Stimulated activated naive CD8-positive, alpha-beta T cell treated with anti-CD3 and anti-CD28 coated beads, Interleukin-15, amount 100 ng/mL, for 72 hours (primary cell): Measurements from ENCODE around the gene CCDC144A.
"Not testable (repeated sequence)": the region's sequence is repeated elsewhere in the genome, so short reads cannot be mapped to it uniquely, and the experiment has no call there.

ENCODE experiments used
- ATAC-seq: fragments of 150-1000 bp; cut with Tn5 transposase; 2 replicates; pipeline ENCODE4 v1.10.0; 2021; ENCODE audit warnings: mild to moderate bottlenecking, moderate library complexity
- DNase-seq, 2 donors: peaks; one replicate each; pipeline ENCODE4 v3.0.0; 2021 to 2022
- H3K27ac Mint-ChIP-seq, 2 donors: one replicate each; pipeline ENCODE4 v1.8.0; 2022; ENCODE audit warnings: mild to moderate bottlenecking in 2 of 2, mixed read lengths in 2 of 2, moderate library complexity in 2 of 2
- H3K27me3 Mint-ChIP-seq: one replicate; pipeline ENCODE4 v1.8.0; 2022; ENCODE audit warnings: mixed read lengths
- H3K4me1 Mint-ChIP-seq: one replicate; pipeline ENCODE4 v1.8.0; 2022; ENCODE audit warnings: mild to moderate bottlenecking, mixed read lengths
- H3K4me3 Mint-ChIP-seq, 2 donors: one replicate each; pipeline ENCODE4 v1.8.0; 2022; ENCODE audit warnings: mild to moderate bottlenecking in 2 of 2, mixed read lengths in 2 of 2, moderate library complexity in 1 of 2
- H3K9me3 Mint-ChIP-seq, 2 donors: one replicate each; pipeline ENCODE4 v1.8.0; 2022; ENCODE audit warnings: mixed read lengths in 2 of 2

CCDC144A gene

DNA sequence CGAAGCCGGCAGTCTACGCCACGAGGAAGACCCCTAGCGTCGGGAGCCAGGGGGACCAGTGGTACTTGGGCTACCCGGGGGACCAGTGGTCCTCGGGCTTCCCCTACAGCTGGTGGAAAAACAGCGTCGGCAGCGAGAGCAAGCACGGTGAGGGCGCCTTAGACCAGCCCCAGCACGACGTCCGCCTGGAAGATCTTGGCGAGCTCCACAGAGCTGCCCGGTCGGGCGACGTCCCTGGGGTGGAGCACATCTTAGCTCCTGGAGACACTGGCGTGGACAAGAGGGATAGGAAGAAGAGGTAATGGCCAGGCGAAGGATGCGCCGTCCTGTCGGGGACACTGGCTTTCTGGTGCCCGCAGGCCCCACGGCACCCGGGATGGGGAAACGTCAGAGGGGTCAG lies 406 bp downstream of the CCDC144A start:
- peak; percentile 35 for ATAC-seq
- not testable (repeated sequence) for H3K4me1 Mint-ChIP-seq, DNase-seq, H3K27ac Mint-ChIP-seq, H3K27me3 Mint-ChIP-seq, H3K9me3 Mint-ChIP-seq
- H3K4me3 Mint-ChIP-seq: peak overlapping the region; percentile 9 to 34

GRCh38 chr17:16697603-16698002 lies 7.6 kb downstream of the CCDC144A start:
- not testable (repeated sequence) for H3K4me1 Mint-ChIP-seq, H3K9me3 Mint-ChIP-seq, H3K4me3 Mint-ChIP-seq, H3K27me3 Mint-ChIP-seq, ATAC-seq, DNase-seq
- H3K27ac Mint-ChIP-seq: peak overlapping the region in 1 of 2 donors; percentile 7

DNA sequence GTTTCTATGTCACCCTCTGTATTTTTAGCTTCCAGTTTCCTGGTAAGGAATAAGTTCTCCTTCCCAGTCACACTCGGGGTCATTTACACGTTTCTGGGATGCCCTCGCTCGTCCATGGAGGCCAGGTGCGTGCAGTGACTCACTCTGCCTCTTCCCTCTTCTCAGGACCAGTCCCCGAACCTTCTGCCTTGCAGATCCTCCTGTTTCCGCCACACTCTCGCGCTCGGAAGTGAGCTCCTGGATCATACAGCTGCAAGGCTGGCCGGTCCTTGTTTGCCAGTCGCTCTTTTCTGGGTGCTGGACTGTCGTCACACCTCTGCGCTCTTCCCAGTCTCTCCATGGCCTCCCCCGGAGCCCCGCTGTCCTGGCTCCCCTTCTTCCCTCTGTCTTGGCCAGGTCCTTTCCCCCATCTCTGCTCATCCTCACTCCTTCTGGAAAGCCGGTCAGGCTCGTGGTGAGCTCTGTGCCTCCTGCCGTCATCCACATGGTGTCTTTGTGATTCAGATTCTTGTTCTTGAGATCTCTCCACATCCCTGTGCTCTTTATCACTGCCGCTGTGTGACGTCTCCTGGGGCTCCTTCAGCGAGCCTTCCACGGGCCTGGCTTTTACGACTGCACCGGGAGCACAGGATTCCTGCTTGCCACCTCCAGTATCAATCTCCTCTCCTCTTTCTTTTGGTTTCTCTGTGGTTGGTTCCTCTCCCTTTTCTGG lies 55.6 kb downstream of the CCDC144A start:
- Mint-ChIP-seq H3K4me3 (peak overlapping the region; percentile 44 to 63), H3K27me3 (peaks cover 51% of the 10 kb centered on the region), H3K4me1 (peaks cover 13% of the 10 kb centered on the region)
- not testable (repeated sequence) for ATAC-seq, H3K27ac Mint-ChIP-seq, H3K9me3 Mint-ChIP-seq, DNase-seq

DNA sequence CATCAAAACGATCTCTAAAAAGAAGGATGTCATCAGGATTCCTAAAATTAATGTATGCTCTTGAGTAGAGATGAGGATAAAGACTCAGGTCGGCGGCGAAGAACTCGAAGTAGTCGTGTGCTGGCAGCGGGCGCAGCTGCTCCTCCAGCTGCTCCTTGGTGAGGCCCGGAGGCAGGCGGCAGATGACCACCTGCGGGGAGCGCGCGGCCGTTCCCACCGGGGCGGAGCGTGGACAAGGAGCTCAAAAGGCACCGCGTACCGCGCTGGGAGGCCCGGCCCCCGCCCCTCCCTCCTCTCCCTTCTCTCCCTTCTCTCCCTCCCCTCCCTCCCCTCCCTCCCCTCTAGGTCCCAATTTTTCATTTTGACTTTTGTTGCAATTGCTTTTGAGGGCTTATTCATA lies 56.5 kb downstream of the CCDC144A start:
- not testable (repeated sequence) for H3K27ac Mint-ChIP-seq, ATAC-seq
- H3K27me3 Mint-ChIP-seq: peaks cover 60% of the 10 kb centered on the region

GRCh38 chr17:16750515-16750914 lies 60.5 kb downstream of the CCDC144A start:
- Mint-ChIP-seq H3K4me1 (peaks cover 12% of the 10 kb centered on the region), H3K27me3 (peaks cover 52% of the 10 kb centered on the region)

More for the DNA sequence above, 56.5 kb downstream of the CCDC144A start:
- not testable (repeated sequence) for DNase-seq, H3K9me3 Mint-ChIP-seq
- H3K4me1 Mint-ChIP-seq: peaks cover 13% of the 10 kb centered on the region
- H3K4me3 Mint-ChIP-seq: peak overlapping the region in 1 of 2 donors; percentile 63

GRCh38 chr17:16751224-16751923 lies 61.3 kb downstream of the CCDC144A start:
- not testable (repeated sequence) for H3K4me1 Mint-ChIP-seq, H3K4me3 Mint-ChIP-seq, H3K9me3 Mint-ChIP-seq, DNase-seq, H3K27ac Mint-ChIP-seq
- peak; percentile 50 for ATAC-seq
- H3K27me3 Mint-ChIP-seq: peaks cover 43% of the 10 kb centered on the region

More at GRCh38 chr17:16750515-16750914, 60.5 kb downstream of the CCDC144A start:
- not testable (repeated sequence) for H3K4me3 Mint-ChIP-seq, H3K27ac Mint-ChIP-seq, DNase-seq, H3K9me3 Mint-ChIP-seq, ATAC-seq

DNA sequence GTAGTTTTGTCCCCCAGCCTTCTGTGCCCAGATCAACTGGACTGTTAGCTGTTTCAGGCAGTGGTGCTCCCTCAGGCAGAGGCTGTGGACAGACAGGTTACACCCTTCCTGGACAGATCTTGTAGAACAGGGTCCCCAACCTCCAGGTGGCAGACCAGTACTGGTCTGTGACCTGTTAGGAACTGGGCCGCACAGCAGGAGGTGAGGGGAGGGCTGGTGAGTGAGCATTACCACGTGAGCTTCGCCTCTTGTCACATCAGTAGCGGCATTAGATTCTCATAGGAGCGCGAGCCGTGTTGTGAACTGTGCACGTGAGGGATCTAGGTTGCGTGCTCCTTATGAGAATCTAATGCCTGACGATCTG lies 61.9 kb downstream of the CCDC144A start:
- not testable (repeated sequence) for H3K4me1 Mint-ChIP-seq, DNase-seq, H3K27ac Mint-ChIP-seq, H3K4me3 Mint-ChIP-seq, ATAC-seq
- peaks cover 38% of the 10 kb centered on the region for H3K27me3 Mint-ChIP-seq
- H3K9me3 Mint-ChIP-seq: peaks cover 8 to 11% of the 10 kb centered on the region in 2 donors

DNA sequence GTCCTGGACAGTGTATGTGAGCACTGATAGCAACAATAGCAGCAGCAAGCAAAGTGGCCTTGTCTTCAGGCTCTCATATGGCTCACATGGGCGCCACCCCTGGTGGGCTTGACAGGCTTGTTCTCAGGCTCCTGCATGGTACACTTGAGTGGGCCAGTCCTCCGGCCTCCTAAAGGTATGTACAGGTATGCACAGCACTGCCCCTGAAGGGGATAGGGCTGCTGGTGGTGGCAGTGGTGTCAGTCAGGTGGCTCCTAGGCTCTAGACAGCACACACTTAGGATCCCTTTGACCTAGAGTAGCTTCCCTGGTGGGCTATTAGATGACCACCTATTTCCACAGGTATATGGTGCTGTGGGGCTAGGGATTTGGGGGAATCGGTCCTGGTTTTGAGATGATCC lies 67.5 kb downstream of the CCDC144A start:
- not testable (repeated sequence) for ATAC-seq

DNA sequence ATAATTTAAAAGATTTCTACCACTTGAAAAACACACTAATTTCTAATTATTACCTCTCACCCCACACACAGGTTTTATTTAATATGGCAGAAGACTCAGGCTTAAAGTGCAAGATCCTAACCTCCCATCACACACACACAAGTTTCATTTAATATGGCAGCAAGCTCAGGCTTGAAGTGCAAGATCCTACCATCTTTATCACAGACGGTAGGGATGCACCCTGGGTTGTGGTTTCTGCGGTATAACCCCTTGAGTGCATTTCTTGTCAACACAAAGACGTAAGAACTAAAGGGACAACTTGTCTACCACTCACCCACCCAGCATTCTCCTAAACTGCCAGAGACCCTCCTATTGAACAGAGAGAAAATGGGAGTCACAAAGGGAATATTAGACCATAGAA lies 68.1 kb downstream of the CCDC144A start:
- not testable (repeated sequence) for H3K4me1 Mint-ChIP-seq, H3K27me3 Mint-ChIP-seq, H3K27ac Mint-ChIP-seq, H3K4me3 Mint-ChIP-seq, DNase-seq, ATAC-seq
- H3K9me3 Mint-ChIP-seq: peaks cover 8 to 12% of the 10 kb centered on the region in 2 donors

More for the DNA sequence above, 67.5 kb downstream of the CCDC144A start:
- not testable (repeated sequence) for DNase-seq, H3K27ac Mint-ChIP-seq, H3K4me1 Mint-ChIP-seq, H3K27me3 Mint-ChIP-seq, H3K4me3 Mint-ChIP-seq
- peaks cover 8 to 12% of the 10 kb centered on the region in 2 donors for H3K9me3 Mint-ChIP-seq

DNA sequence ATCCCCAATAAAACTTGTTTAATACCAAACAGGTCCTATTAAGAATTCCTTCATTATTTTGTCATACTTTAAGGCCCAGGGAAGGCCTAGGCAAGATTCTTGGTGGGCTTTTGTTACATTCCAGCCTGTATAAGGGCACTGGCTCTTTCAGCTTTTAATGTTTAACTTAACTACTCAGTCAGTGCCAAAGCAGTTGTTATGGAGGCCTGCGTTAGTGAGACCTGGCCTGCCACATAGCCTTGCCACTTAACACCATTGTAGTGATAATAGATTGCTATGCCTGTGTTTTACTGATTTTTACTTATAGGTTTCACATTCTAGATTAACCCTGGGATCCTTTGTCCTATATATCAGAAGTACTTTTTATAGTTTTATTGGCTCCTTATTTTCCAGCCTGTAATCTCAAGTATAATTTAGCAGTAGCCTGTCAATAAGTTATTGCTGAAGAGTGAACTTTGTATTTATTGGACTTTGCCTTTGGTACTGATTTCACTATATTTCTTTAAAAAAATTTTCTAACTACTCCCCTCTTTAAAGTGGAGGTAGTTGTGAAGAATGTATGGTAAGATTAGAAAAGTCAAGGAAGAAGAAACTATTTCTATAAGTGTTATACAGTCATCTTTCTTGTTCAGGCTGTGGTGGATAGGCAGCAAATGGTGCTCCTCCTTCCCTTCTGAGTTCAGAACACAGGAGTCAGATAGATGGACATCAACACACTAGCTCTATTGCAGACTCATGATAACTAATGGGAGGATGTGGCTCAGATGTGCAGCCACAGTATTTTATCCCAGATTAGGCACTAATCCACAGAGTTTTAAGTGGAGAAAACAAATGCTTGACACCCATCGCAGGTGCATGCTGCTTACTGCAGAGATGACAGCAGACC lies 78.5 kb downstream of the CCDC144A start:
- not testable (repeated sequence) for ATAC-seq, H3K4me3 Mint-ChIP-seq, H3K27me3 Mint-ChIP-seq, H3K27ac Mint-ChIP-seq, H3K4me1 Mint-ChIP-seq, H3K9me3 Mint-ChIP-seq, DNase-seq

- not testable (repeated sequence) for H3K27me3 Mint-ChIP-seq, H3K9me3 Mint-ChIP-seq, ATAC-seq, H3K27ac Mint-ChIP-seq, H3K4me1 Mint-ChIP-seq, DNase-seq, H3K4me3 Mint-ChIP-seq
These were observed 82.5 kb downstream of the CCDC144A start for GRCh38 chr17:16772394-16773145.

DNA sequence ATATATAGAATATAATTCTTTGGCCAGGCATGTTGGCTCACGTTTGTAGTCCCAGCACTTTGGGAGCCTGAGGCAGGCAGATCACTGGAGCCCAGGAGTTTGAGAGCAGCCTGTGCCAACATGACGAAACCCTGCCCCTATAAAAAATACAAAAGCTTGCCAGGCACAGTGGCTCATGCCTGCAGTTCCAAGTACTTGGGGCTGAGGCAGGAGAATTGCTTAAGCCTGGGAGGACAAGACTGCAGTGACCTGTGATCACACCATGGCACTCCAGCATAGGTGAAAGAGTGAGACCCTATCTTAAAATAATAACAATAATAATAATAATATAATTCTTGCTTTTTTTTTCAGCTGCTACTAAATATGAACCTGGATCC lies 83.1 kb downstream of the CCDC144A start:
- DNase-seq, ATAC-seq, H3K4me1 Mint-ChIP-seq, H3K27ac Mint-ChIP-seq, H3K4me3 Mint-ChIP-seq, H3K27me3 Mint-ChIP-seq, H3K9me3 Mint-ChIP-seq: not testable (repeated sequence)

DNA sequence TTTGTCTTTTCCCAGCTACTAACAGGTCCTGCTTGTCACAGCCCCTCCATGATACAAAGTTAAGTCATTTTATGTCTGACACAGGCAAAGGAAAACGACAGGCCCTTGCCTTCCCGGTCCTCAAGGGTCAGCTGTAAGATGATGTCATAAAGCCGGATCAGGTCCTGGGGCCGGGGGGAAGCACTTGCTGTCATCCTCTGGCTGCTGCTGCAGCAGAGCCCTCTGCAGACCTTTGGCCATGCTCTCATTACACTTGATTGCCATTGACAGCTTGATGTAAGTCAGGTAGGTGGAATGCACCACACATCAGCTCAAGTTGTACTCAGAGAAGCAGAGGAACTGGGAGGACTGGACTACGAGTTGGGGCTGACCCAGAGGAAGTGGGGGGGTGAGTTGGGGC lies 97.8 kb downstream of the CCDC144A start:
- ATAC-seq, H3K9me3 Mint-ChIP-seq: not testable (repeated sequence)

DNA sequence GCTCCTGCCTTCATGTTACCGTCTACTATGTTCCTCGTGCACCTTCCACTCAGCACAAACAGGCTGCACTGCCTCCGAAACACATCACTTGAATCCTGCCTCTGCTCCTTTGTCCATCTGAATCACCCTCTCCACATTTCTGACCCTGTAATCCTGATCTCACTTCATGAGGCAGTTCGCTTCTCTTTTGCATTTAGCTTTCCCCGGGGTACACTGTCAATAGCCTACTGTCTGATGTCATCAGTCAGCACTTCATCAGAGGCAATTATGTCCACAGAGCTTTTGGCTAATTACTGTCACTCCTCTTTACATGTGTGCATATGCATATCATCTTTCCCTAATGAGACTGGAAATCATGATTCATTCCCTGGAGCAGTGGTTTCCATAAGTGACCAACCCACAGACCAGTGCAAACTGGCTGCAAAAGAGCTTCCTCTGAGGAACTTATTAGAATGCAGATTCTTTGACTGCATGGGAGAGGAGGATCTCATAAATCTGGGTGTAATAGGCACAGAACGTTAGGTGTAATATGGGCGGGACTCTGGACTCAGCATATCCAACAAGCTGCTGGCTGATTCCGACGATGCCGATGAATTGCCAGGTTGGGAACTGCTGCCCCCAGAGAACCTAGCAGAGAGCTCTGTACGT lies 99.0 kb downstream of the CCDC144A start:
- not testable (repeated sequence) for H3K9me3 Mint-ChIP-seq, ATAC-seq, H3K27ac Mint-ChIP-seq, H3K27me3 Mint-ChIP-seq, H3K4me1 Mint-ChIP-seq, H3K4me3 Mint-ChIP-seq, DNase-seq

More for the DNA sequence above, 97.8 kb downstream of the CCDC144A start:
- not testable (repeated sequence) for H3K27ac Mint-ChIP-seq, DNase-seq, H3K4me3 Mint-ChIP-seq, H3K27me3 Mint-ChIP-seq, H3K4me1 Mint-ChIP-seq
